H9 (cell line): ENCODE data around the gene TRAPPC13. TPM values are rescaled to one million over a fixed set of nuclear protein-coding genes. Genes with fewer than 3 reads are reported as not detected.

Source experiments
- DNase-seq: peaks from one replicate; pipeline ENCODE4 v3.0.0-alpha.2; 2017
- H2AFZ ChIP-seq: one replicate; pipeline ENCODE4 v1.6.1; 2013; ENCODE audit warnings: mild to moderate bottlenecking, low read length, control low read depth, moderate library complexity
- H2AK5ac ChIP-seq: 2 replicates; pipeline ENCODE4 v1.6.1; 2013; ENCODE audit warnings: low read length, control low read depth, mixed read lengths; ENCODE audit not compliant: insufficient read length
- H2BK120ac ChIP-seq: one replicate; pipeline ENCODE4 v1.6.1; 2013; ENCODE audit warnings: low read depth, mild to moderate bottlenecking, low read length, control low read depth, inconsistent platforms; ENCODE audit not compliant: poor library complexity, severe bottlenecking
- H2BK12ac ChIP-seq: 2 replicates; pipeline ENCODE4 v1.6.1; 2013; ENCODE audit warnings: low read length, control low read depth, mixed read lengths, low read depth; ENCODE audit not compliant: insufficient read length
- H2BK15ac ChIP-seq: 2 replicates; pipeline ENCODE4 v1.6.1; 2013; ENCODE audit warnings: low read depth, low read length, control low read depth
- H2BK20ac ChIP-seq: one replicate; pipeline ENCODE4 v1.6.1; 2013; ENCODE audit warnings: low read depth, mild to moderate bottlenecking, low read length, control low read depth, inconsistent platforms; ENCODE audit not compliant: poor library complexity, severe bottlenecking
- H2BK5ac ChIP-seq: 2 replicates; pipeline ENCODE4 v1.6.1; 2013; ENCODE audit warnings: low read length, control low read depth, mixed read lengths; ENCODE audit not compliant: insufficient read length
- H3K14ac ChIP-seq: 2 replicates; pipeline ENCODE4 v1.6.1; 2013; ENCODE audit warnings: low read length, control low read depth; ENCODE audit not compliant: insufficient read depth
- H3K18ac ChIP-seq: 2 replicates; pipeline ENCODE4 v1.6.1; 2013; ENCODE audit warnings: low read depth, mild to moderate bottlenecking, mixed read lengths, low read length, control low read depth; ENCODE audit not compliant: insufficient read length
- H3K23ac ChIP-seq: 2 replicates; pipeline ENCODE4 v1.6.1; 2013; ENCODE audit warnings: low read length, control low read depth, mixed read lengths, low read depth; ENCODE audit not compliant: insufficient read length
- H3K23me2 ChIP-seq: 2 replicates; pipeline ENCODE4 v1.6.1; 2013; ENCODE audit warnings: low read depth, mild to moderate bottlenecking, mixed read lengths, low read length, control low read depth; ENCODE audit not compliant: insufficient read length, poor library complexity, severe bottlenecking
- H3K27ac ChIP-seq: 2 replicates; pipeline ENCODE4 v1.5.1; 2013; ENCODE audit warnings: low read length, control low read depth, mixed read lengths, low read depth; ENCODE audit not compliant: insufficient read length
- H3K27me3 ChIP-seq: 2 replicates; pipeline ENCODE4 v1.6.1; 2013; ENCODE audit warnings: low read length, control low read depth, inconsistent platforms; ENCODE audit not compliant: insufficient read depth
- H3K4ac ChIP-seq: 2 replicates; pipeline ENCODE4 v1.6.1; 2013; ENCODE audit warnings: low read depth, mild to moderate bottlenecking, control low read depth, inconsistent platforms, low read length, moderate library complexity
- H3K4me1 ChIP-seq: 2 replicates; pipeline ENCODE4 v1.6.1; 2013; ENCODE audit warnings: low read length, control low read depth, inconsistent platforms; ENCODE audit not compliant: insufficient read depth
- H3K4me2 ChIP-seq: 2 replicates; pipeline ENCODE4 v1.6.1; 2013; ENCODE audit warnings: low read length, control low read depth, mixed read lengths; ENCODE audit not compliant: insufficient read length, insufficient read depth
- H3K56ac ChIP-seq: 2 replicates; pipeline ENCODE4 v1.6.1; 2013; ENCODE audit warnings: low read depth, mild to moderate bottlenecking, mixed read lengths, low read length, control low read depth; ENCODE audit not compliant: insufficient read length
- H3K79me1 ChIP-seq: 2 replicates; pipeline ENCODE4 v1.6.1; 2013; ENCODE audit warnings: low read depth, mild to moderate bottlenecking, moderate library complexity, low read length, control low read depth, inconsistent platforms; ENCODE audit not compliant: insufficient read depth, poor library complexity, severe bottlenecking
- H3K79me2 ChIP-seq: 2 replicates; pipeline ENCODE4 v1.6.1; 2013; ENCODE audit warnings: low read length, control low read depth, inconsistent platforms; ENCODE audit not compliant: insufficient read depth
- H3K9ac ChIP-seq: 2 replicates; pipeline ENCODE4 v1.6.1; 2013; ENCODE audit warnings: low read length, control low read depth, mixed read lengths; ENCODE audit not compliant: insufficient read length; ENCODE audit errors: extremely low read depth
- H3K9me3 ChIP-seq: one replicate; pipeline ENCODE4 v1.6.1; 2013; ENCODE audit warnings: low read depth, low read length, inconsistent platforms; ENCODE audit not compliant: control insufficient read depth
- H3T11ph ChIP-seq: one replicate; pipeline ENCODE4 v1.6.1; 2013; ENCODE audit warnings: mild to moderate bottlenecking, low read length, control low read depth, inconsistent platforms
- H4K20me1 ChIP-seq: one replicate; pipeline ENCODE4 v1.6.1; 2013; ENCODE audit not compliant: control insufficient read depth, insufficient read length, insufficient read depth
- H4K5ac ChIP-seq: 2 replicates; pipeline ENCODE4 v1.6.1; 2013; ENCODE audit warnings: low read depth, mild to moderate bottlenecking, mixed read lengths, low read length, control low read depth; ENCODE audit not compliant: insufficient read length
- H4K8ac ChIP-seq: replicated peaks from 2 replicates; pipeline ENCODE4 v1.6.1; 2013; ENCODE audit warnings: low read length, control low read depth, mixed read lengths, low read depth; ENCODE audit not compliant: insufficient read length
- H4K91ac ChIP-seq: 2 replicates; pipeline ENCODE4 v1.6.1; 2013; ENCODE audit warnings: low read depth, mild to moderate bottlenecking, moderate library complexity, mixed read lengths, low read length, control low read depth; ENCODE audit not compliant: insufficient read length
- H3K27ac Mint-ChIP-seq, 3 experiments: 2 replicates in 2 of 3; 3 replicates in 1 of 3; pipeline ENCODE4 v1.8.0; 2020 to 2021; ENCODE audit warnings: mixed read lengths in 3 of 3, mild to moderate bottlenecking in 1 of 3, moderate library complexity in 1 of 3
- H3K27me3 Mint-ChIP-seq: 2 replicates; pipeline ENCODE4 v1.8.0; 2021; ENCODE audit warnings: low read depth, mild to moderate bottlenecking, moderate library complexity, mixed read lengths
- H3K36me3 Mint-ChIP-seq, 3 experiments: 2 replicates in 2 of 3; 3 replicates in 1 of 3; pipeline ENCODE4 v1.8.0; 2020 to 2021; ENCODE audit warnings: low read depth in 3 of 3, mixed read lengths in 3 of 3; ENCODE audit not compliant: insufficient read depth in 1 of 3
- H3K4me1 Mint-ChIP-seq, 2 experiments: 2 replicates each; pipeline ENCODE4 v1.8.0; 2020; ENCODE audit warnings: mixed read lengths in 2 of 2
- H3K4me3 Mint-ChIP-seq, 2 experiments: 2 replicates in 1 of 2; 3 replicates in 1 of 2; pipeline ENCODE4 v1.8.0; 2020 to 2021; ENCODE audit warnings: mild to moderate bottlenecking in 2 of 2, mixed read lengths in 2 of 2, moderate library complexity in 1 of 2
- H3K9me3 Mint-ChIP-seq, 2 experiments: 2 replicates in 1 of 2; 3 replicates in 1 of 2; pipeline ENCODE4 v1.8.0; 2020; ENCODE audit warnings: mild to moderate bottlenecking in 2 of 2, mixed read lengths in 2 of 2, moderate library complexity in 1 of 2
- total RNA-seq: library from RNA; stranded (reverse); gene quantifications from 2 replicates; pipeline ENCODE4 v1.2.1, GENCODE V29; 2021
- TF ChIP-seq, protein P1 (sequence below): fragments of 200-600 bp; sonication (generic); conservative IDR thresholded peaks from 3 replicates; pipeline ENCODE4 v1.8.0; 2021; ENCODE audit warnings: antibody characterized with exemption, mild to moderate bottlenecking

The TRAPPC13 gene
- total RNA-seq, 1 experiment from 2014 or later, result 16.7 TPM

DNA sequence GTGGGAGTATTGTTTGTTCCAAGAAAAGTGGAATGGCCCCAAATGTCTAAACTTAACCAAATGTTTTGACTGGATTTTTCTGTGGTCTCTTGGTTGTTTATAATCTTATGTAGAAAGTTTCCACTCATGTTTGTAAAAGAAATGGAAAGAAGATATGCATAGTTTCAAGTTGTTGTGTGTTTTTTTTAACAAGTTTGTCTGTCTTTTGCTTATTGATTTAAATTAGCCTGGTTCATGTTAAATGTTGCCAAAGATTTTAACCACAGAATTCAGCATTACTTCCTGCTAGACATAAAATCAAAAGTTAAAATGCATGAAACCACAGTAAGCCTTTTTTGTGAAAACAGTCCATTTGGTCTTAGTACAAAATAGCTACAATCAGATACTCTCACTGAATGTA, 47.7 kb upstream of the TRAPPC13 start:
- no peak overlapping the region for H3K14ac ChIP-seq
- H2BK12ac ChIP-seq, result no peak overlapping the region
- no peaks in the 10 kb centered on the region for H3K79me2 ChIP-seq
- Mint-ChIP-seq H3K4me1 (no peaks in the 10 kb centered on the region), H3K27ac (no peak overlapping the region), H3K9me3 (no peaks in the 10 kb centered on the region), H3K4me3 (no peak overlapping the region), H3K27me3 (no peaks in the 10 kb centered on the region), H3K36me3 (peaks cover 4 to 46% (median 43%) of the 10 kb centered on the region in 3 experiments; a peak in 5 of 7 replicates)
- no peak overlapping the region for H3K56ac ChIP-seq
- no peak overlapping the region for H3K4ac ChIP-seq
- no peaks in the 10 kb centered on the region for H3K79me1 ChIP-seq
- H2BK120ac ChIP-seq, result no peak overlapping the region
- no peaks in the 10 kb centered on the region for H4K20me1 ChIP-seq
- no peaks in the 10 kb centered on the region for H3K23me2 ChIP-seq
- no peak overlapping the region for H4K91ac ChIP-seq
- no peak overlapping the region for H2BK5ac ChIP-seq
- H2BK15ac ChIP-seq, result no peak overlapping the region
- H3K18ac ChIP-seq, result no peak overlapping the region
- TF ChIP-seq, protein P1, sequence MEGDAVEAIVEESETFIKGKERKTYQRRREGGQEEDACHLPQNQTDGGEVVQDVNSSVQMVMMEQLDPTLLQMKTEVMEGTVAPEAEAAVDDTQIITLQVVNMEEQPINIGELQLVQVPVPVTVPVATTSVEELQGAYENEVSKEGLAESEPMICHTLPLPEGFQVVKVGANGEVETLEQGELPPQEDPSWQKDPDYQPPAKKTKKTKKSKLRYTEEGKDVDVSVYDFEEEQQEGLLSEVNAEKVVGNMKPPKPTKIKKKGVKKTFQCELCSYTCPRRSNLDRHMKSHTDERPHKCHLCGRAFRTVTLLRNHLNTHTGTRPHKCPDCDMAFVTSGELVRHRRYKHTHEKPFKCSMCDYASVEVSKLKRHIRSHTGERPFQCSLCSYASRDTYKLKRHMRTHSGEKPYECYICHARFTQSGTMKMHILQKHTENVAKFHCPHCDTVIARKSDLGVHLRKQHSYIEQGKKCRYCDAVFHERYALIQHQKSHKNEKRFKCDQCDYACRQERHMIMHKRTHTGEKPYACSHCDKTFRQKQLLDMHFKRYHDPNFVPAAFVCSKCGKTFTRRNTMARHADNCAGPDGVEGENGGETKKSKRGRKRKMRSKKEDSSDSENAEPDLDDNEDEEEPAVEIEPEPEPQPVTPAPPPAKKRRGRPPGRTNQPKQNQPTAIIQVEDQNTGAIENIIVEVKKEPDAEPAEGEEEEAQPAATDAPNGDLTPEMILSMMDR, result no peak
- H4K8ac ChIP-seq, result no peak overlapping the region
- H3K27me3 ChIP-seq, result no peaks in the 10 kb centered on the region
- DNase-seq, result no peak
- no peak overlapping the region for H3K23ac ChIP-seq
- no peaks in the 10 kb centered on the region for H3K4me1 ChIP-seq
- no peak overlapping the region for H2AFZ ChIP-seq
- H3K27ac ChIP-seq, result no peak overlapping the region
- no peak overlapping the region for H3K9ac ChIP-seq
- H2BK20ac ChIP-seq, result no peak overlapping the region
- no peaks in the 10 kb centered on the region for H3K9me3 ChIP-seq
- no peak overlapping the region for H3T11ph ChIP-seq
- H3K4me2 ChIP-seq, result no peak overlapping the region
- no peak overlapping the region for H4K5ac ChIP-seq
- H2AK5ac ChIP-seq, result no peak overlapping the region
